Measurements from ENCODE around the gene TRIO. TPM values are rescaled to one million over a fixed set of nuclear protein-coding genes. Genes with fewer than 3 reads are reported as not detected.

TRIO gene
- total and polyA plus RNA-seq, 10 of the 15 experiments (the other 5 are each of a cell fraction or from before 2014, with no cell fraction given), result 5.1 to 96.4 (median 44.6) TPM

GRCh38 chr5:14415024-14415697 lies 272.0 kb downstream of the TRIO start (continued):
- TF ChIP-seq, protein P1, sequence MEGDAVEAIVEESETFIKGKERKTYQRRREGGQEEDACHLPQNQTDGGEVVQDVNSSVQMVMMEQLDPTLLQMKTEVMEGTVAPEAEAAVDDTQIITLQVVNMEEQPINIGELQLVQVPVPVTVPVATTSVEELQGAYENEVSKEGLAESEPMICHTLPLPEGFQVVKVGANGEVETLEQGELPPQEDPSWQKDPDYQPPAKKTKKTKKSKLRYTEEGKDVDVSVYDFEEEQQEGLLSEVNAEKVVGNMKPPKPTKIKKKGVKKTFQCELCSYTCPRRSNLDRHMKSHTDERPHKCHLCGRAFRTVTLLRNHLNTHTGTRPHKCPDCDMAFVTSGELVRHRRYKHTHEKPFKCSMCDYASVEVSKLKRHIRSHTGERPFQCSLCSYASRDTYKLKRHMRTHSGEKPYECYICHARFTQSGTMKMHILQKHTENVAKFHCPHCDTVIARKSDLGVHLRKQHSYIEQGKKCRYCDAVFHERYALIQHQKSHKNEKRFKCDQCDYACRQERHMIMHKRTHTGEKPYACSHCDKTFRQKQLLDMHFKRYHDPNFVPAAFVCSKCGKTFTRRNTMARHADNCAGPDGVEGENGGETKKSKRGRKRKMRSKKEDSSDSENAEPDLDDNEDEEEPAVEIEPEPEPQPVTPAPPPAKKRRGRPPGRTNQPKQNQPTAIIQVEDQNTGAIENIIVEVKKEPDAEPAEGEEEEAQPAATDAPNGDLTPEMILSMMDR (IDR thresholded peaks at IDR 0.05 in 2 of 3, conservative IDR thresholded peaks at IDR 0.05 in 1 of 3; ENCODE audit: control insufficient read depth in 2 of 3, extremely low read depth in 1 of 3, insufficient read depth in 1 of 3, low read depth in 3 of 3, low read length in 3 of 3), result no peak
- no peak for TF ChIP-seq HDAC2 (IDR thresholded peaks at IDR 0.05)
- TF ChIP-seq ZNF622 (IDR thresholded peaks at IDR 0.05), result no peak
- no peak; the same call in 1 of the 2 replicates for TF ChIP-seq STAT3 (IDR thresholded peaks at IDR 0.05; ENCODE audit: low read depth, low read length)
- TF ChIP-seq, protein P2, sequence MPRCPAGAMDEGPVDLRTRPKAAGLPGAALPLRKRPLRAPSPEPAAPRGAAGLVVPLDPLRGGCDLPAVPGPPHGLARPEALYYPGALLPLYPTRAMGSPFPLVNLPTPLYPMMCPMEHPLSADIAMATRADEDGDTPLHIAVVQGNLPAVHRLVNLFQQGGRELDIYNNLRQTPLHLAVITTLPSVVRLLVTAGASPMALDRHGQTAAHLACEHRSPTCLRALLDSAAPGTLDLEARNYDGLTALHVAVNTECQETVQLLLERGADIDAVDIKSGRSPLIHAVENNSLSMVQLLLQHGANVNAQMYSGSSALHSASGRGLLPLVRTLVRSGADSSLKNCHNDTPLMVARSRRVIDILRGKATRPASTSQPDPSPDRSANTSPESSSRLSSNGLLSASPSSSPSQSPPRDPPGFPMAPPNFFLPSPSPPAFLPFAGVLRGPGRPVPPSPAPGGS (IDR thresholded peaks at IDR 0.05; ENCODE audit: borderline replicate concordance, insufficient read depth, low read depth, low read length, poor library complexity, severe bottlenecking), result no peak
- TF ChIP-seq ZBTB40 (IDR thresholded peaks at IDR 0.05; ENCODE audit: borderline replicate concordance), result no peak
- TF ChIP-seq YBX1 (IDR thresholded peaks at IDR 0.05), result no peak
- TF ChIP-seq POLR2AphosphoS5 (IDR thresholded peaks at IDR 0.05; ENCODE audit: low read length), result peak; percentile 62
- TF ChIP-seq SREBF1 (IDR thresholded peaks at IDR 0.05; ENCODE audit: low read length), result no peak
- no peak for TF ChIP-seq SUPT20H (IDR thresholded peaks at IDR 0.05; ENCODE audit: borderline replicate concordance, control insufficient read depth, low read depth, low read length)
- TF ChIP-seq EGR1 (IDR thresholded peaks at IDR 0.05; ENCODE audit: borderline replicate concordance in 1 of 2, low read depth in 2 of 2, low read length in 2 of 2), result peak in 1 of 2 experiments; percentile 61; a peak in 1 of 3 replicates
- peak; percentile 80 for TF ChIP-seq FOXM1 (IDR thresholded peaks at IDR 0.05; ENCODE audit: low read depth, low read length)
- no peak for TF ChIP-seq POLR2AphosphoS2 (IDR thresholded peaks at IDR 0.05; ENCODE audit: low read depth, low read length)
- TF ChIP-seq, protein P3, sequence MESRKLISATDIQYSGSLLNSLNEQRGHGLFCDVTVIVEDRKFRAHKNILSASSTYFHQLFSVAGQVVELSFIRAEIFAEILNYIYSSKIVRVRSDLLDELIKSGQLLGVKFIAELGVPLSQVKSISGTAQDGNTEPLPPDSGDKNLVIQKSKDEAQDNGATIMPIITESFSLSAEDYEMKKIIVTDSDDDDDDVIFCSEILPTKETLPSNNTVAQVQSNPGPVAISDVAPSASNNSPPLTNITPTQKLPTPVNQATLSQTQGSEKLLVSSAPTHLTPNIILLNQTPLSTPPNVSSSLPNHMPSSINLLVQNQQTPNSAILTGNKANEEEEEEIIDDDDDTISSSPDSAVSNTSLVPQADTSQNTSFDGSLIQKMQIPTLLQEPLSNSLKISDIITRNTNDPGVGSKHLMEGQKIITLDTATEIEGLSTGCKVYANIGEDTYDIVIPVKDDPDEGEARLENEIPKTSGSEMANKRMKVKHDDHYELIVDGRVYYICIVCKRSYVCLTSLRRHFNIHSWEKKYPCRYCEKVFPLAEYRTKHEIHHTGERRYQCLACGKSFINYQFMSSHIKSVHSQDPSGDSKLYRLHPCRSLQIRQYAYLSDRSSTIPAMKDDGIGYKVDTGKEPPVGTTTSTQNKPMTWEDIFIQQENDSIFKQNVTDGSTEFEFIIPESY (IDR thresholded peaks at IDR 0.05), result no peak
- 0 out of 2 replicates have a peak, but pooled peaks have one; percentile 37 for TF ChIP-seq NR2F1 (conservative IDR thresholded peaks at IDR 0.05)
- peak; percentile 42; the same call in 1 of the 2 replicates for TF ChIP-seq CBX5 (IDR thresholded peaks at IDR 0.05; ENCODE audit: low read depth)
- TF ChIP-seq SMARCA5 (IDR thresholded peaks at IDR 0.05), result peak; percentile 29; the same call in 1 of the 2 replicates
- TF ChIP-seq NR2C1 (IDR thresholded peaks at IDR 0.05), result no peak
- no peak for TF ChIP-seq MEF2A (IDR thresholded peaks at IDR 0.05; ENCODE audit: insufficient read depth, low read depth, low read length)
- 0 out of 2 replicates have a peak, but pooled peaks have one; percentile 19 for TF ChIP-seq ZNF217 (IDR thresholded peaks at IDR 0.05)
- TF ChIP-seq MXI1 (IDR thresholded peaks at IDR 0.05; ENCODE audit: low read depth, low read length), result no peak
- TF ChIP-seq CREM (IDR thresholded peaks at IDR 0.05; ENCODE audit: low read depth), result peak; percentile 64
